Skeletal muscle satellite cell (primary cell): ENCODE results near the gene NAALADL2.

Experiments used
- H3K27me3 ChIP-seq: 2 replicates; pipeline ENCODE4 v1.7.0; 2013; ENCODE audit warnings: low read length; ENCODE audit not compliant: control insufficient read depth, insufficient read depth
- H3K36me3 ChIP-seq: 2 replicates; pipeline ENCODE4 v1.7.0; 2013; ENCODE audit warnings: mild to moderate bottlenecking, control low read depth, low read length; ENCODE audit not compliant: insufficient read depth
- H3K4me1 ChIP-seq: 2 replicates; pipeline ENCODE4 v1.7.0; 2013; ENCODE audit warnings: low read length; ENCODE audit not compliant: control insufficient read depth, insufficient read depth
- H3K4me2 ChIP-seq: 2 replicates; pipeline ENCODE4 v1.7.0; 2013; ENCODE audit warnings: mild to moderate bottlenecking, low read length
- H3K4me3 ChIP-seq: 2 replicates; pipeline ENCODE4 v1.7.0; 2013; ENCODE audit warnings: low read length
- H3K9ac ChIP-seq: 2 replicates; pipeline ENCODE4 v1.7.0; 2013; ENCODE audit warnings: mild to moderate bottlenecking, low read depth, low read length, moderate library complexity
- H3K9me3 ChIP-seq: replicated peaks from 2 replicates; pipeline ENCODE4 v1.7.0; 2013; ENCODE audit warnings: mild to moderate bottlenecking, control low read depth, low read length

NAALADL2 gene

GRCh38 chr3:175088766-175089380 is 229.7 kb downstream of the NAALADL2 start:
- H3K9ac ChIP-seq, result no peak overlapping the region

GRCh38 chr3:175091426-175092114 is 232.4 kb downstream of the NAALADL2 start:
- Histone ChIP-seq H3K4me2 (no peak overlapping the region), H3K4me3 (no peak overlapping the region)

More at GRCh38 chr3:175088766-175089380, 229.7 kb downstream of the NAALADL2 start:
- Histone ChIP-seq H3K4me2 (no peak overlapping the region), H3K36me3 (no peaks in the 10 kb centered on the region), H3K9me3 (no peaks in the 10 kb centered on the region), H3K27me3 (no peaks in the 10 kb centered on the region), H3K4me1 (peaks cover 1% of the 10 kb centered on the region), H3K4me3 (no peak overlapping the region)

GRCh38 chr3:175093748-175094147 is 234.6 kb downstream of the NAALADL2 start:
- Histone ChIP-seq H3K4me1 (peaks cover 9% of the 10 kb centered on the region), H3K4me2 (no peak overlapping the region), H3K4me3 (no peak overlapping the region), H3K27me3 (no peaks in the 10 kb centered on the region), H3K9ac (no peak overlapping the region), H3K36me3 (no peaks in the 10 kb centered on the region), H3K9me3 (no peaks in the 10 kb centered on the region)

More at GRCh38 chr3:175091426-175092114, 232.4 kb downstream of the NAALADL2 start:
- H3K9me3 ChIP-seq, result no peaks in the 10 kb centered on the region
- H3K36me3 ChIP-seq, result no peaks in the 10 kb centered on the region
- peaks cover 9% of the 10 kb centered on the region for H3K4me1 ChIP-seq
- H3K9ac ChIP-seq, result no peak overlapping the region
- H3K27me3 ChIP-seq, result no peaks in the 10 kb centered on the region

GRCh38 chr3:175094344-175094743 is 235.2 kb downstream of the NAALADL2 start:
- no peaks in the 10 kb centered on the region for H3K27me3 ChIP-seq

GRCh38 chr3:175098644-175099043 is 239.5 kb downstream of the NAALADL2 start:
- Histone ChIP-seq H3K9ac (no peak overlapping the region), H3K4me1 (peaks cover 9% of the 10 kb centered on the region), H3K9me3 (no peaks in the 10 kb centered on the region), H3K36me3 (no peaks in the 10 kb centered on the region), H3K27me3 (no peaks in the 10 kb centered on the region), H3K4me3 (no peak overlapping the region), H3K4me2 (no peak overlapping the region)

More at GRCh38 chr3:175094344-175094743, 235.2 kb downstream of the NAALADL2 start:
- no peaks in the 10 kb centered on the region for H3K36me3 ChIP-seq
- H3K4me2 ChIP-seq, result no peak overlapping the region
- no peaks in the 10 kb centered on the region for H3K9me3 ChIP-seq
- peaks cover 9% of the 10 kb centered on the region for H3K4me1 ChIP-seq
- no peak overlapping the region for H3K9ac ChIP-seq
- no peak overlapping the region for H3K4me3 ChIP-seq

- Histone ChIP-seq H3K4me3 (no peak overlapping the region), H3K27me3 (no peaks in the 10 kb centered on the region), H3K9me3 (no peaks in the 10 kb centered on the region), H3K9ac (no peak overlapping the region), H3K4me2 (no peak overlapping the region), H3K36me3 (no peaks in the 10 kb centered on the region), H3K4me1 (no peaks in the 10 kb centered on the region)
Observed at GRCh38 chr3:175102161-175102560, 243.0 kb downstream of the NAALADL2 start.

- no peaks in the 10 kb centered on the region for H3K36me3 ChIP-seq
- no peak overlapping the region for H3K4me3 ChIP-seq
- H3K9me3 ChIP-seq, result no peaks in the 10 kb centered on the region
- H3K4me2 ChIP-seq, result no peak overlapping the region
- H3K9ac ChIP-seq, result no peak overlapping the region
- no peaks in the 10 kb centered on the region for H3K4me1 ChIP-seq
- H3K27me3 ChIP-seq, result no peaks in the 10 kb centered on the region
Observed at GRCh38 chr3:175103298-175103697, 244.2 kb downstream of the NAALADL2 start.

- H3K4me3 ChIP-seq, result no peak overlapping the region
- peaks cover 8% of the 10 kb centered on the region for H3K4me1 ChIP-seq
- no peak overlapping the region for H3K4me2 ChIP-seq
- H3K9ac ChIP-seq, result no peak overlapping the region
- H3K36me3 ChIP-seq, result no peaks in the 10 kb centered on the region
- H3K9me3 ChIP-seq, result no peaks in the 10 kb centered on the region
- no peaks in the 10 kb centered on the region for H3K27me3 ChIP-seq
Observed at GRCh38 chr3:175105066-175105465, 245.9 kb downstream of the NAALADL2 start.

- Histone ChIP-seq H3K9ac (no peak overlapping the region), H3K4me1 (peaks cover 8% of the 10 kb centered on the region), H3K4me2 (no peak overlapping the region), H3K36me3 (no peaks in the 10 kb centered on the region), H3K9me3 (no peaks in the 10 kb centered on the region), H3K27me3 (no peaks in the 10 kb centered on the region), H3K4me3 (no peak overlapping the region)
Observed at GRCh38 chr3:175107231-175107630, 248.1 kb downstream of the NAALADL2 start.

GRCh38 chr3:175107995-175108394 is 248.9 kb downstream of the NAALADL2 start:
- Histone ChIP-seq H3K9ac (no peak overlapping the region), H3K4me3 (no peak overlapping the region), H3K27me3 (no peaks in the 10 kb centered on the region), H3K36me3 (no peaks in the 10 kb centered on the region), H3K4me1 (peaks cover 8% of the 10 kb centered on the region), H3K4me2 (no peak overlapping the region), H3K9me3 (no peaks in the 10 kb centered on the region)

- Histone ChIP-seq H3K9ac (no peak overlapping the region), H3K9me3 (no peaks in the 10 kb centered on the region), H3K4me1 (peaks cover 8% of the 10 kb centered on the region)
Observed at GRCh38 chr3:175108613-175109151, 249.5 kb downstream of the NAALADL2 start.

More at GRCh38 chr3:175108613-175109151, 249.5 kb downstream of the NAALADL2 start:
- Histone ChIP-seq H3K4me2 (no peak overlapping the region), H3K27me3 (no peaks in the 10 kb centered on the region), H3K36me3 (no peaks in the 10 kb centered on the region), H3K4me3 (no peak overlapping the region)
